GM21529 (cell line): Measurements from ENCODE around the gene KIF5B.
A peak's percentile ranks its signal among the peaks of the same experiment; 100 is the strongest.
"Not testable (repeated sequence)": the region's sequence is repeated elsewhere in the genome, so short reads cannot be mapped to it uniquely, and the experiment has no call there.

Experiments used
- ATAC-seq: cut with Tn5 transposase; IDR thresholded peaks from one replicate; pipeline ENCODE4 v1.9.1; 2021; ENCODE audit not compliant: unreplicated experiment

Gene KIF5B

GRCh38 chr10:32017044-32017443, 39.2 kb downstream of the KIF5B start:
- no peak for ATAC-seq

GRCh38 chr10:32015386-32015785, 40.8 kb downstream of the KIF5B start:
- no peak for ATAC-seq

DNA sequence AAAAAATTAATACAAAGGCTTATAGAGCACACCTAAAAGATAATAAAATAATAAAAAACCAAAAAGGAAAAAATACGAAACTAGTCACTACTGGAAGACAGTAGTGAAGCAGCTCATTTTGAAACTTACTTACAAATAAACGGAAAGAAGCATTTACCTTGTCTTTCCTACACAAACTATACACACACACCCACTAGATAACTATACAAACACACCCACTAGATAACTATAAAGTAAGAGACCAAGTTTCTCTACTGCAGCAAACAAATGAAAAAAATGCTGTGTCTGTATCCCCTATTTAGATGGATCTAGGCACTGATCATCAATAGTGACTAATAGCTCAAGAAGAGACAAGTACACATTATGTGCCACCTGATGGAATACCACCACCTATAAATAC, 49.2 kb downstream of the KIF5B start:
- ATAC-seq, result no peak

DNA sequence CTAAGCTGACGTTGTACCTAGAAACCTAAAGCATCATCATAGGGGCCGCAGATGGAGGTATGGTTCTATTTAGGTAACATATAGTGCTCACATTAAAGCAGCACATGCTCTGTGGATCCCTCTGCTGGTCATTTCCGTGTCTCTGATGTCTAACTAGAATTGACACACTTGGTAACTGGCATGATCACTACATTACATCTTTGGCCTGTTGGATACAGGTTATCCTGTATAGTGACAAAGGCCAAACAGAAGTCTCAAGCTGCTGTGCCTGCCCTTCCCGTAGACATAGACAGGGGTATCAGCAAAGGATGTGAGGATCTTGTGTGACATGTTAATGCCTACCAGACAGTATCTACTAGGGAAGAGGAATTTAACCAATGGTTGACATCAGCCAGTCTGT, 51.2 kb downstream of the KIF5B start:
- peak; percentile 67 for ATAC-seq

GRCh38 chr10:32004161-32004591, 52.0 kb downstream of the KIF5B start:
- no peak for ATAC-seq

GRCh38 chr10:32002531-32002930, 53.7 kb downstream of the KIF5B start:
- no peak for ATAC-seq

DNA sequence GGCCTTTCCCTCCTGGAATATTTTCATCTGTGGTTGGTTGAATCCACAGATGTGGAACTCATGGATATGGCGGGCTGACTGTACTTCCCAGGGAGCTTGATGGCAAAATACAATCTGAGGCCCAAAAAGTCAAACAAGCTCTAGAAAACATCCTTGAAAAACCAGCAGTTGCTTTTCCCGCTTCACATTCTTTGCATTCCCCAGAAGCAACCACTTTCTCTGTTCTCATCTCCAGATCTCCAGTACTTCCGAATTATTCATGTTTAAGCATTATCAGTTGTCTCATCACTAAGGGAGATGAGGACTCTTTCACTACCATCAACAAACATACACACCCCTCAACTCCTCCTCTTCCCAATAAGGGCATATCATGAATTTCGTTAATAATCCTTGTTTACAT, 55.3 kb downstream of the KIF5B start:
- ATAC-seq, result no peak

GRCh38 chr10:31999836-32000235, 56.4 kb downstream of the KIF5B start:
- no peak for ATAC-seq

GRCh38 chr10:31999070-31999660, 57.1 kb downstream of the KIF5B start:
- ATAC-seq, result no peak

GRCh38 chr10:31994926-31995325, 61.3 kb downstream of the KIF5B start:
- ATAC-seq, result no peak

- no peak for ATAC-seq
Measured at GRCh38 chr10:31990937-31991336, 65.3 kb downstream of the KIF5B start.

DNA sequence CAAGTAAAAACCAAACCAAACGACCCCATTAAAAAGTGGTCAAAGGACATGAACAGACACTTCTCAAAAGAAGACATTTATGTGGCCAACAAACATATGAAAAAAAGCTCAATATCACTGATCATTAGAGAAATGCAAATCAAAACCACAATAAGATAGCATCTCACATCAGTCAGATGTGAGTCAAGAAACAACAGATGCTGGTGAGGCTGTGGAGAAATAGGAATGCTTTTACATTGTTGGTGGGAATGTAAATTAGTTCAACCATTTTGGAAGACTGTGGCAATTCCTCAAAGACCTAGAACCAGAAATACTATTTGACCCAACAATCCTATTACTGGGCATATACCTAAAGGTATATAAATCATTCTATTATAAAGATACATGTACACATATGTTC, 68.4 kb downstream of the KIF5B start:
- ATAC-seq, result not testable (repeated sequence)

DNA sequence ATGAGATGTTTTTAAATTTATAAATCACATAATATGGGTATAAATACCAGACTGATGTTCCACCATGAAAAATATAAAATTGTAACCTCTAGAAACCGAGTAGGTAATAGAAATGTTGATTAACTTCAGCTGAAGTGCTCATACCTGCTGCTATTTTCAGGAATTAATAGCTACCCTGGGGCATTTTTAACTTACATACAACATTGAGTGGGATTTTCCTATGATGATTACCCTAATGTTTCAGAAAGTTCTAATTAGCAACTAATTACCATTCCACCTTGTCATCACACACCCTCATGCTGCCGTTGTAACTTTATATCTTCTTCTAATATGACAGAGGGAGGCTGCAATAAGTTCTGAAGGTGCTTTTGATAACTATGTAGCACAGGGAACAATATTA, 74.1 kb downstream of the KIF5B start:
- ATAC-seq, result no peak

- ATAC-seq, result no peak
Measured at GRCh38 chr10:31980471-31980870, 75.8 kb downstream of the KIF5B start.

DNA sequence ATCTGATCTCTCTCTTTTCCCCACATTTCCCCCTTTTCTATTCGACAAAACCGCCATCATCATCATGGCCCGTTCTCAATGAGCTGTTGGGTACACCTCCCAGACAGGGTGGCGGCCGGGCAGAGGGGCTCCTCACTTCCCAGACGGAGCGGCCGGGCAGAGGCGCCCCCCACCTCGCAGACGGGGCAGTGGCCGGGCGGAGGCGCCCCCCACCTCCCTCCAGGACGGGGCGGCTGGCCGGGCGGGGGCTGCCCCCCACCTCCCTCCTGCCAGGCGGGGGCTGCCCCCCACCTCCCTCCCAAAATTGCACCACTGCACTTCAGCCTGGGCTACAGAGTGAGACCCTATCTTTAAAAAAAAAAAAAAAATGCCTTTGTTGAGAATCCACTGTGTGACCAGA, 77.2 kb downstream of the KIF5B start:
- ATAC-seq, result not testable (repeated sequence)

- no peak for ATAC-seq
Measured at GRCh38 chr10:31978156-31978483, 78.1 kb downstream of the KIF5B start.

DNA sequence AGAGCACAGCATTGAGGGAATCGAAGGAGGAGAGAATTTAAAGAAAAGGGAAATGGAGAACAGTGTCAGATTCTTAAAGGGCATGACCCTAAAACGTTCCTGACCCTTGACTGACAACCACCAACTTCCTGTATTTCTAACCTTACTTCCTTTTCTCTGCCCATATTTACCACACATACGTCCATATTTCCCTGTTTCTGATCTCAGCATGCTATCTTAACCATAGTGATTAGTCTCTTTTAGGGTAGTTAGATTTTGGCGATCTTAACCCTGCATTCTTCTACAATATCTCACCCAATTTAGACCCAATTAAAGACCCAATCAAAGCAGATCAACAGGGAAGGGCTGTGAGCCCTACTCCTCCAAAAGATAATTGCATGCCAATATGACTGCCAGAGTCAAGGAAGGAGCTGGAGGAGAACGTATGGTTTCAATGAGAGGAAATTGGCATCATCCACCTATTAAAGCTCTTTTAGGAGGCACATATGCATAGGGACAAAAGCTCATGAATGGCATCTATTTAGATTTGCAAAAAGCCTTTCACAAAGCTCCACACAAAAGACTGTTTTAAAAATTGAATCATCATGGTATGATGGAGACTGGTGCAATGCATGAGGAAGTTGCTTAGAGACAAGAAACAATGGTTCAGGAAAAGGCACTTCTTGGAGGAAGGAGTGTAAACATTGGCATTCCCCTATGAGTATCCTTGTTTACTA, 78.6 kb downstream of the KIF5B start:
- ATAC-seq, result peak; percentile 56

DNA sequence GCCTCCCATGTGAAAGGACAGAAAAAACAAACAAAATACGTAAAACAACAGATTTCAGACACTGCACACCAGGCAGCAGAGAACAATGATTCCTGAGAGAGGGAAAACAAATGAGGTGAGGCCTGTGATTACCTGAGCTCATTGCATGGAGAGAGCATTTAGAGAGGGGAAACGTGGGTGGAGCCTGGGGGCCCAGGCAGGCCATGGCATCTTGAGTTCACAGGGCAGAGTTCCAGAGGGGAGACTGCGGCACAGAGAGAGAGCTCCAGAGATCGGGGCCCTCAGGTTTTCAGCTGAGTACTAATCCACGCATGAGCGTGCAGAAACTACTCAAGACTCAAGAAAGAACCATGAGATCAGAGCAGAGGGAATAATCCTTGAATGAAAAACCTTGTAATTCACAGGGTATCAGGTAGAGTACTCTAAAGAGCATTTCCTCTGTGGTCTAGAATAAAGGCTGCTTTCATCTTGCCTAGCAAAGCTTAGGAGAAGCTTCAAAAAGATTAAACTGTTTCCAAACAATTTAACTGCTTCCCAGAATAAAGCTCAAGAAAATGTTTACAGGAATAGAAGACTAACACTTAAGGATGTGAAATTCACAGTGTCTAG, 81.0 kb downstream of the KIF5B start:
- no peak for ATAC-seq

- no peak for ATAC-seq
Measured at GRCh38 chr10:31974434-31975124, 81.6 kb downstream of the KIF5B start.

GRCh38 chr10:31972519-31973041, 83.6 kb downstream of the KIF5B start:
- no peak for ATAC-seq

DNA sequence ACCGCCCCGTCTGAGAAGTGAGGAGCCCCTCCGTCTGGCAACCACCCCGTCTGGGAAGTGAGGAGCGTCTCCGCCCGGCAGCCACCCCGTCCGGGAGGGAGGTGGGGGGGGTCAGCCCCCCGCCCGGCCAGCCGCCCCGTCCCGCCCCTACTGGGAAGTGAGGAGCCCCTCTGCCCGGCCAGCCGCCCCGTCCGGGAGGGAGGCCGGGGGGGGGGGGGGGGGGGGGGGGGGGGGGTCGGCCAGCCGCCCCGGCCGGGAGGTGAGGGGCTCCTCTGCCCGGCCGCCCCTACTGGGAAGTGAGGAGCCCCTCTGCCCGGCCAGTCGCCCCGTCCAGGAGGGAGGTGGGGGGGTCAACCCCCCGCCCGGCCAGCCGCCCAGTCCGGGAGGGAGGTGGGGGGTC, 86.4 kb downstream of the KIF5B start:
- not testable (repeated sequence) for ATAC-seq

DNA sequence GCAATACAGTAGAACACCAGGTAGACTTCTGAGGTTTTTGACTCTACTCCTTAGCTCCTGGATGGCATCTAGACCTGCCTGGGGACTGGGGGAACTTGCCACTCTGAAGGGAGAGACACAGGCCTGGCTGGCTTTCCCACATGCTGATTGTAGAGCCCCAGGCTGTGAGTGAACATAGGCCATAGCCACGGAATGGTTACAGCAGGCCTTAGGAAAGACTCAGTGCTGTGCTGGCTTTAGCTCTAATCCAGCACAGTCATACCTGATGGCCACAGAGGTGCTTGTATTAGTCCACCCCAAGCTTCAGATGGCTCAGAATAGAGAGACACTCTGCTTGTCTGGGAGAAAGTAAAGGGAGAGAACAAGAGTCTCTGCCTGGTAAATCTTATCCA, 92.6 kb downstream of the KIF5B start:
- no peak for ATAC-seq
